ENCODE measurements around the gene CA4. TPM values are rescaled to one million over a fixed set of nuclear protein-coding genes. Genes with fewer than 3 reads are reported as not detected.
"Not testable (repeated sequence)": the region's sequence is repeated elsewhere in the genome, so short reads cannot be mapped to it uniquely, and the experiment has no call there.

CA4 gene
- total RNA-seq, 1 experiment from 2014 or later, result 1.4 TPM

DNA sequence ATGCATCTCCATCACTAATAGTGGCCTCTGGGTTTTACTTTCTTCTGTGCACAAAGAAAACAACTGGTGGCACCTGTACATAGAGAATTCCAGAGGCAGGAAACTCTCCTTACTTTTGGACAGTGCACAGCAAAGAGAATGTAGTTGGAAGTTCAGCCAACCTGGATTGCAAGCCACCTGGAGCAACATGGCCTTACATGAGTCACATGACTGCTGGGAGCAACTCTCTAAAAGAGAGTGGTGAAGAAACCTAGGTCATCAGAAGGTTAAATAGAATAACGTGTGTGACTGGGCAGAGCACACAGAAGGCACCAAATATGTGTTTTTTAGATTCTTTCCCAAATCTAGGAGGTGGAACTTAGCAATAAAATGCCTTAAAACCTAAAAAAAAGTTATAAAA, 41.5 kb upstream of the CA4 start:
- DNase-seq (ENCODE audit: low read depth, low spot score); BruUV-seq (replicated peaks); H3K27me3 ChIP-seq (ENCODE audit: control insufficient read depth, insufficient read depth, low read length); H3K36me3 ChIP-seq (ENCODE audit: control insufficient read depth, insufficient read depth, low read length); H3K4me1 ChIP-seq (ENCODE audit: control insufficient read depth, insufficient read depth, low read length); in situ Hi-C loops (cut with HindIII; ENCODE audit: low pct_unique_long_range_greater_than_20kb, low sequenced_read_pairs); H3K4me3 ChIP-seq (ENCODE audit: low read depth in 2 of 2, low read length in 2 of 2); H3K27ac ChIP-seq (ENCODE audit: low read length); H3K9me3 ChIP-seq (ENCODE audit: control insufficient read depth, insufficient read depth, low read depth, low read length): not testable (repeated sequence)
- TF ChIP-seq, protein P1, sequence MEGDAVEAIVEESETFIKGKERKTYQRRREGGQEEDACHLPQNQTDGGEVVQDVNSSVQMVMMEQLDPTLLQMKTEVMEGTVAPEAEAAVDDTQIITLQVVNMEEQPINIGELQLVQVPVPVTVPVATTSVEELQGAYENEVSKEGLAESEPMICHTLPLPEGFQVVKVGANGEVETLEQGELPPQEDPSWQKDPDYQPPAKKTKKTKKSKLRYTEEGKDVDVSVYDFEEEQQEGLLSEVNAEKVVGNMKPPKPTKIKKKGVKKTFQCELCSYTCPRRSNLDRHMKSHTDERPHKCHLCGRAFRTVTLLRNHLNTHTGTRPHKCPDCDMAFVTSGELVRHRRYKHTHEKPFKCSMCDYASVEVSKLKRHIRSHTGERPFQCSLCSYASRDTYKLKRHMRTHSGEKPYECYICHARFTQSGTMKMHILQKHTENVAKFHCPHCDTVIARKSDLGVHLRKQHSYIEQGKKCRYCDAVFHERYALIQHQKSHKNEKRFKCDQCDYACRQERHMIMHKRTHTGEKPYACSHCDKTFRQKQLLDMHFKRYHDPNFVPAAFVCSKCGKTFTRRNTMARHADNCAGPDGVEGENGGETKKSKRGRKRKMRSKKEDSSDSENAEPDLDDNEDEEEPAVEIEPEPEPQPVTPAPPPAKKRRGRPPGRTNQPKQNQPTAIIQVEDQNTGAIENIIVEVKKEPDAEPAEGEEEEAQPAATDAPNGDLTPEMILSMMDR (IDR thresholded peaks at IDR 0.05), result peak; percentile 9; the same call in 1 of the 2 replicates
- 0 out of 2 replicates have a peak, but pooled peaks have one; percentile 25 for ATAC-seq
- intact Hi-C loops (cut with micrococcal nuclease; ENCODE audit: unreplicated experiment), result loop anchor here (10.0 kb wide), 1 partner anchor 316 kb away; the partner anchor contains the start of gene CHCT1
- CTCF ChIA-PET, result interaction anchor here (0.6 kb wide), 1 partner anchor 247 kb away, joined by 5 read pairs; no protein-coding TSS in a partner anchor
- POLR2A ChIA-PET, result interaction anchor here (0.7 kb wide), 1 partner anchor 261 kb away, joined by 3 read pairs; no protein-coding TSS in a partner anchor

DNA sequence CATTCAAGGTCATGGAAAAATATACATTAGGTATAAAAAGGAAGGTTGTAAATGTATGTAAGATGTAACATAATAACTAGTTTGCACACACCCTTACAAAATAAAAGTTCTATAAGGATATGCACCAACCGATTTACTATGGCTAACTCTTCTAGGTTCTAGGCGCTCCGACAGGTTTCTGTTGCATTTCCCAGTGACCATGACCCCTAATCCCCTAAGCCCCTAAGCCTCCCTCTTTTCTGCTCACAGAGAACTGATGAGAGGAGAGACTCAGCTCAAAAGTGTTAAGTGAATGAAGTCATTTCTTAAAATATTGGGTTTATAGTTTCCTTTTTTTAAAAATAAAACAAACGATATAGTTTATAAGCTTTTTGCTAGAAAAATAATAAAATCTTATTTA, 41.1 kb upstream of the CA4 start:
- intact Hi-C loops (cut with micrococcal nuclease; ENCODE audit: unreplicated experiment) (loop anchor here (10.0 kb wide), 1 partner anchor 316 kb away; the partner anchor contains the start of gene CHCT1), in situ Hi-C loops (cut with HindIII; ENCODE audit: low pct_unique_long_range_greater_than_20kb, low sequenced_read_pairs) (no loop called here)
- TF ChIP-seq, protein P2, sequence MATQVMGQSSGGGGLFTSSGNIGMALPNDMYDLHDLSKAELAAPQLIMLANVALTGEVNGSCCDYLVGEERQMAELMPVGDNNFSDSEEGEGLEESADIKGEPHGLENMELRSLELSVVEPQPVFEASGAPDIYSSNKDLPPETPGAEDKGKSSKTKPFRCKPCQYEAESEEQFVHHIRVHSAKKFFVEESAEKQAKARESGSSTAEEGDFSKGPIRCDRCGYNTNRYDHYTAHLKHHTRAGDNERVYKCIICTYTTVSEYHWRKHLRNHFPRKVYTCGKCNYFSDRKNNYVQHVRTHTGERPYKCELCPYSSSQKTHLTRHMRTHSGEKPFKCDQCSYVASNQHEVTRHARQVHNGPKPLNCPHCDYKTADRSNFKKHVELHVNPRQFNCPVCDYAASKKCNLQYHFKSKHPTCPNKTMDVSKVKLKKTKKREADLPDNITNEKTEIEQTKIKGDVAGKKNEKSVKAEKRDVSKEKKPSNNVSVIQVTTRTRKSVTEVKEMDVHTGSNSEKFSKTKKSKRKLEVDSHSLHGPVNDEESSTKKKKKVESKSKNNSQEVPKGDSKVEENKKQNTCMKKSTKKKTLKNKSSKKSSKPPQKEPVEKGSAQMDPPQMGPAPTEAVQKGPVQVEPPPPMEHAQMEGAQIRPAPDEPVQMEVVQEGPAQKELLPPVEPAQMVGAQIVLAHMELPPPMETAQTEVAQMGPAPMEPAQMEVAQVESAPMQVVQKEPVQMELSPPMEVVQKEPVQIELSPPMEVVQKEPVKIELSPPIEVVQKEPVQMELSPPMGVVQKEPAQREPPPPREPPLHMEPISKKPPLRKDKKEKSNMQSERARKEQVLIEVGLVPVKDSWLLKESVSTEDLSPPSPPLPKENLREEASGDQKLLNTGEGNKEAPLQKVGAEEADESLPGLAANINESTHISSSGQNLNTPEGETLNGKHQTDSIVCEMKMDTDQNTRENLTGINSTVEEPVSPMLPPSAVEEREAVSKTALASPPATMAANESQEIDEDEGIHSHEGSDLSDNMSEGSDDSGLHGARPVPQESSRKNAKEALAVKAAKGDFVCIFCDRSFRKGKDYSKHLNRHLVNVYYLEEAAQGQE (IDR thresholded peaks at IDR 0.05; ENCODE audit: insufficient read depth in 1 of 2, low read depth in 2 of 2, low read length in 1 of 2), result no peak
- TF ChIP-seq, protein P1 (IDR thresholded peaks at IDR 0.05), result no peak
- no peak for TF ChIP-seq POLR2AphosphoS5 (IDR thresholded peaks at IDR 0.05; ENCODE audit: low read depth, low read length)
- H3K36me3 ChIP-seq (ENCODE audit: control insufficient read depth, insufficient read depth, low read length), result no peaks in the 10 kb centered on the region
- H3K4me3 ChIP-seq (ENCODE audit: low read depth in 2 of 2, low read length in 2 of 2), result no peak overlapping the region
- no TSS peak for BruUV-seq (replicated peaks)
- no peaks in the 10 kb centered on the region for H3K4me1 ChIP-seq (ENCODE audit: control insufficient read depth, insufficient read depth, low read length)
- ATAC-seq (no peak), DNase-seq (ENCODE audit: low read depth, low spot score) (no peak)
- H3K27ac ChIP-seq (ENCODE audit: low read length), result no peak overlapping the region
- POLR2A ChIA-PET, result no interaction called here
- H3K9me3 ChIP-seq (ENCODE audit: control insufficient read depth, insufficient read depth, low read depth, low read length), result no peaks in the 10 kb centered on the region
- CTCF ChIA-PET, result interaction anchor here (0.6 kb wide), 1 partner anchor 247 kb away, joined by 5 read pairs; no protein-coding TSS in a partner anchor
- no peaks in the 10 kb centered on the region for H3K27me3 ChIP-seq (ENCODE audit: control insufficient read depth, insufficient read depth, low read length)

DNA sequence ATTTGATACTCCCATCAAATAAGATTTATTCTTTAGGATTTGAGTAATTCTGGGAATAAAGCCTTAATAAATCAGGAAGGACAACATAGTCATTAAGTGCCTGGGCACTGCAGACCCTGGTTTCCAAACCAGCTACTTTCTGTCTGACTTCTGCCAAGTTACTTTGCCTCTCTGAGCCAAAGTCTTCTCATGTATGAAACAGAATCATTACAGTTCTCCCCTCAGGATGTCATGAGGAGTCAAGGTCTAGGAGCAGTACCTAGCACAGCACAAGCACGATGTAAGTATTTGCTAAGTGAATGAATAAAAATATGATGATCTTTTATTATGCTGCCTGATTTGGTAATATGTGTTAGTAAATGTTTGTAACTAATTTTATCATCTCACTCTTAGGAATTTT, 40.6 kb upstream of the CA4 start:
- Histone ChIP-seq H3K27ac (ENCODE audit: low read length) (no peak overlapping the region), H3K4me3 (ENCODE audit: low read depth in 2 of 2, low read length in 2 of 2) (no peak overlapping the region), H3K9me3 (ENCODE audit: control insufficient read depth, insufficient read depth, low read depth, low read length) (no peaks in the 10 kb centered on the region), H3K27me3 (ENCODE audit: control insufficient read depth, insufficient read depth, low read length) (no peaks in the 10 kb centered on the region), H3K36me3 (ENCODE audit: control insufficient read depth, insufficient read depth, low read length) (no peaks in the 10 kb centered on the region), H3K4me1 (ENCODE audit: control insufficient read depth, insufficient read depth, low read length) (no peaks in the 10 kb centered on the region)
- no TSS peak for BruUV-seq (replicated peaks)
- TF ChIP-seq, protein P1 (IDR thresholded peaks at IDR 0.05), result no peak
- no peak for TF ChIP-seq POLR2AphosphoS5 (IDR thresholded peaks at IDR 0.05; ENCODE audit: low read depth, low read length)
- TF ChIP-seq SIN3A (IDR thresholded peaks at IDR 0.05; ENCODE audit: borderline replicate concordance, insufficient read depth, low read depth, low read length), result no peak
- TF ChIP-seq, protein P2 (IDR thresholded peaks at IDR 0.05; ENCODE audit: insufficient read depth in 1 of 2, low read depth in 2 of 2, low read length in 1 of 2), result no peak
- no peak for TF ChIP-seq TCF7L2 (IDR thresholded peaks at IDR 0.05; ENCODE audit: low read depth, low read length)
- intact Hi-C loops (cut with micrococcal nuclease; ENCODE audit: unreplicated experiment) (loop anchor here (10.0 kb wide), 1 partner anchor 316 kb away; the partner anchor contains the start of gene CHCT1), in situ Hi-C loops (cut with HindIII; ENCODE audit: low pct_unique_long_range_greater_than_20kb, low sequenced_read_pairs) (no loop called here)
- ChIA-PET CTCF (no interaction called here), POLR2A (no interaction called here)
- ATAC-seq, result no peak
- DNase-seq (ENCODE audit: low read depth, low spot score), result no peak

Measured in Panc1 (cell line).